Measurements from ENCODE around the gene OR11L1.

- TF ChIP-seq CTCF (IDR thresholded peaks at IDR 0.05; ENCODE audit: low read depth, low read length, poor library complexity, severe bottlenecking) (no peak), EZH2phosphoT487 (IDR thresholded peaks at IDR 0.05; ENCODE audit: borderline replicate concordance, low read length) (no peak)
These were observed 17.7 kb downstream of the OR11L1 start, which contains the start of gene OR14A16 for GRCh38 chr1:247824023-247824422.

All from DOHH2 (cell line).